HG03066 (cell line): ENCODE results near the gene SHOC2.

ENCODE experiments used
- ATAC-seq: cut with Tn5 transposase; IDR thresholded peaks from one replicate; pipeline ENCODE4 v1.9.1; 2021; ENCODE audit warnings: low read depth; ENCODE audit not compliant: unreplicated experiment

The SHOC2 gene

DNA sequence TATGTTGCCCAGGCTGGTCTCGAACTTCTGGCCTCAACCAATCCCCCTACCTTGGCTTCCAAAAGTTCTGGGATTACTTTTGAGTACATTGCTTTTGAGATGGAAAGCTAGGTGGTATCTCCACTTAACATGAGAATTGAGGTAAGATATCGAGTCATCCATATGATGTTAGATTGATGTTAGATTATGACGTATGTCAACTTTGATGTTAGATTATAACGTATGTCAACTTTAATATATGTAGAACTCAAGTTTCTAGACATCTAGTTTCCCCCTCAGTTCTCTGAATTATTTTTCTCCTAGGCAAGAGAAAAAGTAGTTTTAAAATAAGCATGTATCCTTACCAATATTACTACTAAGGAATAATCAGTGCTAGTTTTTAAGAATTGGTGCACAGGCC is 20.0 kb downstream of the SHOC2 start:
- no peak for ATAC-seq

DNA sequence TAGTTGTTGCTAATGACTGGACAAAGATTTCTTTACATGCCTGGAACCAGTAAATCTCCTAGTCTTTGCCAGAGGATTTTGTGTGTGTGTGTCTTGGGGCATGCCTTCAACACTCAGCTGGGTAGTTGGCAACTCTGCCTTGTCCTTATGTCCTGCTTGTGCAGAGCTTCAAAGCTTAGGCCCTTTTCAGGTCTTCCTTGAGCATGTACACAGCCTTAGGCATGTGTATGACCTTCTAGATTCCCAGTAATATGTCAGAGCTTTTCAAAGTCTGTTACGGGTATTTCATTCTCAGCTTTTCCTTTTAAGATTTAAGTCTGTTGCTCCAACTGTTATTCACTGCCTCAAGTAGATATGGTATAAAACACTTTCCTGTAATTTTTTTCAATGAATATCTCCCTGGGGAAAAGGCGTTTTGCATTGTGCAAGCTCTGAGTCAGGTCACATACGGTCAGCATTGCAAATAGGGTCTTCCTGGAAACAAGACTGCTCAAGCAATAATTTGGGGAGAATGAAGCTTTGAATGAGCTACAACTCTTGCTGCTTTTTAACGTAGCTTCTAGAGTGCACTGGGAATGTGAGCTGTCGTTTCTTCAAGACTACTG is 25.5 kb downstream of the SHOC2 start:
- ATAC-seq: no peak

DNA sequence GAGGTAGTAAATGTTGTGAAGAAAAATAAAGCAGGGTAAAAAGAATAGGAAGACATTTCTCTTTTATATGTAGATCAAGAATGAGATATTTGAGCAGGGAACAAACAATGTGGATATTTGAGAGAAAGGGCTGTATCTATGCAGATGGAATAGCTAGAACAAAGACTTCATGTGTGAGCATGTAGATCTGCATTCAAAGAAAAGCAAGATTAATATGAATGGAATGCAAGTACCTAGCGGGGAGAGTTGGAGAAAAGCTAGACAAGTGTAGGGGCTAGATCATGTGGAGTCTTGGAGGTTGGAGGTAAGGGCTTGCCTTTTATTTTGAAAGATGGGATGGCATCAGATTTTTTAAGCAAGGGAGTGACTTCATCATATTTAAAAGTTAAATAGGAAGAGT is 27.1 kb downstream of the SHOC2 start:
- ATAC-seq: no peak

DNA sequence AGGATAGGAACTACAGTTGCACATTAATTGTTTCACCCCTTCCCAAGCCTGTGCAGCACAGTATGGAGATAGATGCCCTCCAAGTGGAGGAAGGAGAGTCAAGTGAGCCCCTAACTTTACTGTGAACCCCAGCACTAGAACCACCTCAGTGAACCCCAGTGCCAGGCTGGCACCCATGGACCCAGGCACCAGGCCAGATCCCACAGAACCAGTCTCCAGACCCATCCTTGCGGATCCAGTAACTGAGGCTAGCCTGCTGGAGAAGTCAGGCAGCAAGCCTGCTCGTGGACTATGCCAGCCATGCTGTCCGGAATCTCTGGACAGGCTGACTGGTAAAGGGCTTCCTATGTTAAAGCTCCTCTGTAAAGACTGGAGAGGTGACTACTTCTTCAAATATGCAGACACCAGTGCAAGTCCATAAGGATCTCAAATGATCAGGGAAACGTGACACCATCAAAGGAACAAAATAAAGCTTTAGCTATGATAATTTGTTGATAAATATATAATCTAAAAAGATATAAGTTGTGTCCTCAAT is 27.7 kb downstream of the SHOC2 start:
- ATAC-seq: no peak

DNA sequence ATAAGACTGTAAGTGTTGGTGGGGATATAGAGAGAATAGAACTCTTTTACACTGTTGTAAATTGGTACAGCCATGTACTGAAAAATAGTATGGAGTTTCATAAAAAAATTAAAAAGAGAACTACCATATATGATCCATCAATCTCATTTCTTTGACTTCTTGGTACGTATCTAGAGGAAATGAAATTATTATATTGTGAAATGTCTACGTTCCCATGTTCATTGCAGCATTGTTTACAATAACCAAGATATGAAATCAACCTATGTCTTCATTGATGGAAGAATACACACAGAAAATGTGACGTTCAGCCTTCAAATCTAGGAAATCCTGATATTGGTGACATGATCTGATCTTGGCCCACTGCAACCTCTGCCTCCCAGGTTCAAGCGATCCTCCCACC is 32.0 kb downstream of the SHOC2 start:
- no peak for ATAC-seq

DNA sequence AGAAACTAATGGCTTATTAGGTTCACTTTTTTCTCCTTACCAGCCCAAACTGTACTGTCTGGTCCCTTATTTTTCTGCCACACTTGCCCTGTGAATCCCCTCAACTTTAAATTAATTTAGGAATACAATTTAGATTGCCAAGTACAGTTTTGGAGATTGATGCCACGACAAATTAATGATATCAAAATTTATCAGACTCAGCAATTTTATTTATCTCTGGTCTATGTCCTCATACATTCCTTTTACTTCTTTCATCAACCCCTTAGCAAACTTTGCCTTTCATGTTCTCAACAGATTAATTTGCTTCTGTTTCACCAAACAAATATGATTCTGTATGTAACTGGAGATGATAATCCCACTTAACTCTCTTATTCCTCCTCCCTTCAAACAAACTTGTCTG is 38.2 kb downstream of the SHOC2 start:
- ATAC-seq: no peak

DNA sequence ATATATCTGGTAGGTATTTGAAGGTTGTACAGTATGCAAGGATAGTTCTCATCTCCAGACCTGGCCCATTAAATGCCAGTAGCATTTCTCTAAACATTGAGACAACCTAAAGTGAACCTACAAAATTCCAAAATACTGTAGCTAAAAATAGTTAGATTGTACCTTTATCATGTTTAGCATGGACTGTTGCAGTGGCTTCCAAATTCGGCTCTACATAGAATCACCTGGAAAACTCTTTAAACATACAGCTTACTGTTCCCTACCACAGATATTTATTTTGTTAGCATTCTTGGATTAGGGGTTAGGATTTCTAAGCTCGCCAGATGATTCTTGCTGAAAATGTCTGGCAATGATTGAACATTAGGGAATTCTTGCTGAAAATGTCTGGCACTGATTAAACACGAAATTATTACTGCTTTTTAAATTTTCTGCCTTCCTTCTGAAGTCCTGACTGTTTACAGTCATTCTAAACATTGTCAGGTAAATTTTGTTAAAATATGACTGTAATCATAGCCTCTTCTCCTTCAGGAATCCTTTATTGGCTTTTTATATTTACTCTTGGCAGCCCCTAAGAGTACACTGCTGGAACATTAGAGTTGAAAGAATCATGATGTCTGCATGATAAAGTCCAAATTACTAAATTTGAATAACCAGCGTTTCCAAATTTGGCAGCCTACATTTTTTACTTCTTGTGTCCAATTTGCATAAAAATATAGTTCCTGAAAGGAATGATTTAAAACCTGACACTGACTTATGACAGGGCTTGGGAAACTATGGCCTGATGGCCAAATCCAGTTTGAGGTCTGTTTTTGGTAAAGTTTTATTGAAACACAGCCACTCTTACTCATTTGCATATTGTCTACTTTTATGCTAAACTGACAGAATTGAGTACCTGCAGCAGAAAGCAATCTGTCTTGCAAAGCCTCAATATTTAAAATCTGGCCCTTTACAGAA is 40.3 kb downstream of the SHOC2 start:
- no peak for ATAC-seq

DNA sequence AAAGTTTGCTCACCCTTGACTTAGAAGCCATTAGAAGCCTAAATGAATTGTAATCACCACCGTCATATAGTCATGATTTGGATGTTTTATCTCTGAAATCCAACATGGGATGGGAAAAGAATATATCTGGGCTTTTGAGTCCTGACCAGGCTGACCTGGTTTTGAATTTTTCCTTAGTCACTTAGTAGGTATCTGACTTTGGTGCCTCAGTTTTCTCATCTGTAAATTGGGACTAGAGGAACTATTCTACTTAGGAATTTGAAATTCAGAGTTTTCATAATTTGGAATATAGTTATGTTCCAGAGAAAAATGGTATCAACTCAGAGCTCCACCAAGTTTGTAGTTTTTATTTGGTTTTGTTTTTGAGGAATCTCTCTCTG is 40.9 kb downstream of the SHOC2 start:
- ATAC-seq: no peak

DNA sequence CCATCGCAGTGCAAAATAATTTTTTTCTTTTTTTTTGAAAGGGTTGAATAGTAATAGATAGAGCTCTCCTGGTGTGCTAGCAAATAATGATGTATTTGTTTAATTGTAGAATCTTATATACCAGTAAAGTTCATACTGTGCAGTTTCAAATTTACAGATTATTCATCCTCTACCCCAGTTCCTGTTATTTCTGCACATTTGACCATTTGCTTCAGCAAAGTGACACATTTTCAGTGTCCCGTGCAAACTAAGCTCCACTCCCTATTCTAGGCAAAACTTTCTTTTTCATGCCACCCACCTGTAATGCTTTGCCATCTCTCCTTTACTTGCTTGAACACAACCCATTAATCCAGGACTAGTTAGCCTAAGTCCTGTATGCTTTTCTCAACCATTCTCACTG is 43.0 kb downstream of the SHOC2 start:
- no peak for ATAC-seq

DNA sequence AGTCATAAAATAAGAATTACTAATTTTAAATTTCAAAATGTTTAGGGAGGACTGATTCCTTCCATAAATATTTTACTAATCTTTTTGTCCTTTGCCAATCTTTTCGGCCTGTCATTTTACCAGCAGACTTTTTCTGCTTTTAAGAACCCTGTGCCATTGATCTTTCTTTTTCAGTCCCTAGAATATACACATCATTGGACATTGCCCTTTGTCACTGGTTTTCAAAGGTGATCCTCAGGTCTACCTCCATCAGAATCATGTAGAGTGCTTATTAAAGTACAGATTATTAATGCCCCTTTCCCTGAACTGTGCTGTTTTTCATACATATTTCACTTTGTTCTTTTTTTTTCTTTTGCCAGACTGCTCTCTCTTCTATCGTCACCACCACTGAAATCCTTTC is 43.8 kb downstream of the SHOC2 start:
- ATAC-seq: no peak

DNA sequence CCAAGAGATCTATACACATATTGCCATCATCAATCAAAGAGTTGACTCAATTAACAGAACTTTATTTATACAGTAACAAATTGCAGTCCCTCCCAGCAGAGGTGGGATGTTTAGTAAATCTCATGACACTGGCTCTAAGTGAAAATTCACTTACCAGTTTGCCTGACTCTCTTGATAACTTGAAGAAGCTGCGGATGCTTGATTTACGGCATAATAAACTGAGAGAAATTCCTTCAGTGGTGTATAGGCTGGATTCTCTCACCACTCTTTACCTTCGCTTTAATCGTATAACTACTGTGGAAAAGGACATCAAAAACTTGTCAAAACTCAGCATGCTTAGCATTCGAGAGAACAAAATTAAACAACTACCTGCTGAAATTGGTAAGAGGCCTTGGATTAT is 45.3 kb downstream of the SHOC2 start:
- no peak for ATAC-seq

DNA sequence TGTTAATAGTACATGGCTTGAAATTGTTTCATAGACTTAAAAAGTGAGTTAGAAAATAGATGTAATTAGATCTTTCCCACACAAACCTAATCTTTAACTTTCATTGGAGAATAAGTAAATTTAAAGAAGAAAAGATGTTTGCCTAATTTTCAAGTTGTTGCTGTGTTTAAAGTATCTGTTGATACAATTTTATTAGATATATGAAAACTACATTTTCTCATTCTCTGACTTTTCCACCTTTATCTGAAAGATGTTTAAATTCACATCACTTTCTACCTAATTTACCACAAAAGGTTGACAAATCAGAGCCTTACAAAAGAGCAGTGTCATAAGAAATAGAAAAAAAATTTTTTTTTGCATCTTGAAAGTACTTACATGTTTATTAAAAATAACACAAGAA is 45.8 kb downstream of the SHOC2 start:
- ATAC-seq: no peak

DNA sequence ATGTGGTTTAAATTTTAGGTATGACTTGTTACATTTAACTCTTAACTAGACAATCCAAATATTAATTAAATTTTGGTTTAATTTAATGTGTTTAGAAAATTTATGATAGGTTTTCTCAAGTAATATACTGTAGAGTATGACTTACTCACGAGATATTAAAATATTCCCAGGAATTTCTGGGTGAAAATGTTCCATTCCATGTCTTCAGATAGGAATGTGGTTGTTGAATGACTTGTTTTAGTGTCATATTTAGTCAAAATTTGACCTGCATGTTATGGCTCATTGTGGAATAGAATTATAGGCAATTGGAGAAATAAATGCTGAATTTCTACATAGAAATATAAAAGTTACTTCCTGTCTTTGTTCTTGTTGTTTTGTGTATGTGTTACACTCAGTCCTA is 46.7 kb downstream of the SHOC2 start:
- ATAC-seq: no peak

DNA sequence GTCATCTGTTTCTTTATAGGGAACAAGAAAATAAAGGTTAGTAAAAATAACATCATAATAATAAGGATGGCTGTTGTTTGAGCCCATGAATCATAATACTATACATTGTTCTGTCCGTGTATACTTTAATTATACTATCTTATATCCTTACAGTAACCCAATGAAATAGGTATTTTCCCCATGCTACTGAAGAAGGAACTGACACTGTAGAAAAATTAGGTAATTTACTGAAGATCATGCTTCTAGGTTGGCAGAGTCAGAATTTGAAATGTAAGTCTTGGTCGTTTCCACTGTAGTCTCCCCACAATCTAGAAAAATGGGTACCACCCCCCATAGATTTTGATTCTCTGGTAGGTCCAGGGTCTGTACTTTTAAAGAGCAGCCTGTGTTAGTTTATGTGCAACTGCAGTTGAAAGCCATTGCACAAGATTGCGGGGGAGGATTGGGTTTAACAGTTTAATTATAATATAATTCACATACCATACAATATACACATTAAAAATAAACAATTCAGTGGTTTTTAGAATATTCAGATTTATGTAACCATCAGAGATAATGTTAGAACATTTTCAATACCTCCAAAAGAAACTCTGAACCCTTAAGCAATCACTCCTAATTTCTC is 47.7 kb downstream of the SHOC2 start:
- no peak for ATAC-seq

DNA sequence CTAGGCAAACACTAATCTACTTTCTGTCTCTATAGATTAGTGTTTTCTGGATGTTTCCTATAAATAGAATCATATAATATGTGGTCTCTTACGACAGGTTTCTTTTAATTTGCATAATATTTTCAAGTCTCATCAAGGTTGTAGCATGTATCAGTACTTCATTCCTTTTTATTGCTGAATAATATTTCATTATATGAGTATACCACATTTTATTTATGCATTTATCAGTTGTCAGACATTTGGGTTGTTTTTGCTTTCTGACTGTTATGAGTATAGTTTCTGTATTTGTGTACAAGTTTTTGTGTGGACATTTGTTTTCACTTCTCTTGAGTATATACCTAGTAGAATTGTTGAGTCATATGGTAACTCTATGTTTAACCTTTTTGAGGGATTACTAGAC is 48.2 kb downstream of the SHOC2 start:
- ATAC-seq: no peak

DNA sequence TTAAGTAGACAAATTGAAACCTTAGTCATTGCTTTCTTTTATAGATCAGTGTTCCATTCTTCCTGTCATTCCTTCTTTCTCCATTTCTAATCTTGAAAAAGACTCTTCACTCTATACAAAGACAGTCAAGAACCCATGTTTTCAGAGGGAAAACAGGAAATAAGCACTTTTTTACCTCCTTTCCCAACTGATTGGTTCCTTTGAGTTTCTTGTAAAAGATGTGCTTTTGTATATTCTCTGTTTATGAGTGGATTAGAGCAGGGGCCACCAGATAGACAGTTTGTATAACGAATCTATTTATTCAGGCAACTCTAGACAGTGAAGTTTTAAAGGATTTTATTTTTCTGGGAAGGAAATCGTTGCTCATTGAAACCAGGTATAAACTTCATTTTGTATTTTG is 49.8 kb downstream of the SHOC2 start:
- ATAC-seq: no peak

DNA sequence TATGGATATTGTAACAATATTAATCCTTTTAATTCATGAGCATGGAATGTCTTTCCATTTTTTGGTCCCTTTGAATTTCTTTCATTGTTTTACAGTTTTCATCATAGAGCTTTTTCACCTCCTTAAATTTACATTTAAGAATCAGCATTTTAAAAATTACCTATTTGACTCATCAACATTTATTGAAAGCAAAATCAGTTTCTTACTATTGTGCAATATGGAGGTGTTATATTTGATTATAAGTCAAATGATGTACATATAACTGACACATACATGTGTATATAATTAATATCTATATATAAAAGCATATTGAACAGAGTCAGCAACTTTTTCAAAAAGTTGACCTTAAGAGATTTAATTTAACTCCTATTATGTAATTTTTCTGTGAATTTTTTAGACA is 52.2 kb downstream of the SHOC2 start:
- ATAC-seq: no peak

DNA sequence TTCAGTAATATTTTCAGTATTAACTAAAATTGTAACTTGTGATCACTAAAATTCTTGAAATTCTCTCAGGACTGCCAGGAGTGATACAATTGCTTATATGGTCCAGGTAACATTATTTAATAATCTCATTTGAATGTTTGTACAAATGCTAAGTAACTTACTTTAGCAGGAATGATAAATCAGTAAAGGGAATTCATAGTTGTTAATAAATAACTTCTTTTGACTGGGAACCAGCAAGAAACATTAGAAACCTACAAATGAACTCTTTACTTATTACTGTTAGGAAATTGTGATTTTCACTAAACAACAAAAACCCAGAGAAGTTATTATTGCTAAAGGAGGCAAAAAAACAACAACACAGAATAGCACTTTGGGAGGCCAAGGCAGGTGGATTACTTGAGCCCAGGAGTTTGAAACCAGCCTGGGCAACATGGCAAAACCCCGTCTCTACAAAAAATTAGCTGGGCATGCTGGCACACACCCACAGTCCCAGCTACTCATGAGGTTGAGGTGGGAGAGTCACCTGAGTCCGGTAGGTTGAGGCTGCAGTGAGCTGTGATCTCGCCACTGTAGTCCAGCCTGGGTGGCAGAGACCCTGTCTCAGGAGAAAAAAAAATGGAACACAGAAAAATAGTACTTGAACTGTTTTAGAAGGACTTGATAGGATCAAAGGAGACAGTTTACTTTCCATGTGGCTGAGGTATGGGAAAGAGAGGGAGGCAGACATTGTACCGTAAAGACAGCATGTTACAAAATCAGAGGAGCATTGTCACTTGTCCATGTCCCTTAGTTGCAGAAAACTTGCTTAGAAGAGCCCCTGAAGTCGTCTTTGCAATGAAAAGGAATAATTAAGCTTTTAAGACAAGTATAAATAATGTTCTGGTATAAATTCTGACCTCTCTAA is 53.1 kb downstream of the SHOC2 start:
- ATAC-seq: no peak

DNA sequence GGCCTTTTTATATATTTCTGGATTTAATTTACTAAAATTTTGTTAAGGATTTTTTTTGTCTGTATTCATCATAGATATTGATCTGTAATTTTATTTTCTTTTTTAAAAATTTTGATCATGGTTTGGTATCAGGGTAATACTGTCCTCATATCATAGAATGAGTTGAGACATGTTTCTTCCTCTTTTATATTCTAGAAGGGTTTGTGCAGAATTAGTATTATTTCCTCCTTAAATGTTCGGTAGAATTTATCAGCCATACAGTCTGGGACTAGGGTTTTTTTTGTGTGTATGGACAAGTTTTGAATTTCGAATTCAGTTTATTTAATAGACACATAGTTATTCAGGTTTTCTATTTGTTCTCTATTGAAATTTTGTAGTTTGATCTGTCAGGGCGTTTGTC is 54.0 kb downstream of the SHOC2 start:
- no peak for ATAC-seq

DNA sequence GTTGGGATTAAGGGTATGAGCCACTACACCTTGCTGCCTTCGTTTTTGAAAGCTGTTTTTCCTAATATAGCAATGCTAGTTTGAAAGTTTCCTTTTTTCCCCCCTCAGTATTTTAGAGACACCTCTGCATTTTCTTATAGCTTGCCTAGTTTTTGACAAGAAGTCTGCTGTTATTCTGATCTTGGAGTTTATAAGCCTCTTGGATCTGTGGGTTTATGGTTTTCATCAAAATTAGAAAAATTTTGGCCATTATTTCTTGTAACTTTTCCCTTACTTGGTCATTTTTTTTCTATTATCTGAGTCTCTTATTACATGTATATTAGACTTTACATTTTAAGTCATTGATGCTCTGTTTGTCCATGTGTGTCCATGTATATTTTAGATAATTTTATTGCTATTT is 57.2 kb downstream of the SHOC2 start:
- no peak for ATAC-seq

DNA sequence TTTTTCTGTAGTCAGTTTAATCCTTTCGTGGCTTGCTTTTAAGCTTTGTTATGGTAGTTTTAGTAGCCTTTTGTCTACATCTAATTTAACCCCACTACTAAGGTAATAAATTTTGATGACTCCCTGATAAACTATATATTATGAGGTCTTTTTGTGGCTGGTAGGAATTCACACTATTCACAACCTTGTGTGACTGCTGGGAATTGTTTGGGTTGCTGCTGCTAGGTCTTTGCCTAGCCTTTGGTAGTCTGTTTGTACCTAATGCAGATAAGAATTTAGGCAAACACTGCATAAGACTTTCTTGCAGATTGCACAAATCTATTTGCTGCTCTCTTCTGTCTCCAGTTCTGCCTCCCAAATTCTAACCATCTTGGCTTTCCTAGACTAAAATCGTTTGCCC is 58.3 kb downstream of the SHOC2 start:
- ATAC-seq: no peak
